ENCODE measurements around the gene CEP112. TPM values are rescaled to one million over a fixed set of nuclear protein-coding genes. Genes with fewer than 3 reads are reported as not detected.

The CEP112 gene
- total and polyA plus RNA-seq, 2 of the 13 experiments (the other 11 are each of a cell fraction or from before 2014, with no cell fraction given) = 1.2 to 3.4 TPM

DNA sequence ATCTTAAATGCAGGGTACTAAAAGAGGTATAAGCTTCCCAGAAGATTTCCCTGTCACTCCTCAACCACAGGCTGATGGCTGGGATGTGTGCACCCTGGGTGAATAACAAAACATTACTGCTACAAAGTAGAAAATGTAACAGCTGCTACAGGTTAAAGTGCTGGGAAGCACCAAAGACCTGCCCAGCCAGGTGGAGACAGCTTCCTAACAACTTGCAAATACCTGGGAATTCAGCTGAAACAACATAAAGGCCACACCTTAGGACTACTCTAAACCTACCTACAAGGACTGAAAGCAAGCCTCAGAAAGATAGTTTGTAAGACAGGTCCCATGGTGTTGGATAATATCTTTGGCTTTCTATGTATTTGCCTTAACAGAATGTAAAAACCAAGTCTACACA lies 118.5 kb downstream of the CEP112 start:
- H4K20me1 ChIP-seq (ENCODE audit: insufficient read depth, low read length) = no peaks in the 10 kb centered on the region
- TF ChIP-seq NKX3-1 (CRISPR knock-in tag; IDR thresholded peaks at IDR 0.05) = no peak
- no peak for TF ChIP-seq ZMAT3 (CRISPR knock-in tag; conservative IDR thresholded peaks at IDR 0.05)
- no peak for TF ChIP-seq ATF7-NPFF (CRISPR knock-in tag; IDR thresholded peaks at IDR 0.05; ENCODE audit: low read depth)
- TF ChIP-seq SALL1 (CRISPR knock-in tag; IDR thresholded peaks at IDR 0.05) = no peak
- TF ChIP-seq ZNF543 (CRISPR knock-in tag; IDR thresholded peaks at IDR 0.05) = no peak
- TF ChIP-seq NFE2L2 (IDR thresholded peaks at IDR 0.05; ENCODE audit: low read length) = no peak
- in situ Hi-C loops (cut with HindIII; ENCODE audit: extremely low pct_ligation_motif_present, low pct_unique_long_range_greater_than_20kb) (no loop called here), intact Hi-C loops (cut with micrococcal nuclease; ENCODE audit: unreplicated experiment) (no loop called here)
- no peaks in the 10 kb centered on the region for H3K27me3 ChIP-seq (ENCODE audit: control insufficient read depth in 1 of 2, insufficient read depth in 2 of 2, low read length in 2 of 2)
- no peak overlapping the region for H2AFZ ChIP-seq (ENCODE audit: low read length)
- DNase-seq (ENCODE audit: low spot score) (no peak), FAIRE-seq (no peak), ATAC-seq (no peak)
- no peak overlapping the region for H3K4me3 ChIP-seq (replicated peaks in 1 of 3; ENCODE audit: insufficient read depth in 1 of 3, low read depth in 2 of 3, low read length in 3 of 3)
- no TSS peak for BruUV-seq (replicated peaks)
- no peaks in the 10 kb centered on the region for H3K9me3 ChIP-seq (ENCODE audit: low read length)
- CTCF ChIA-PET (ENCODE audit: low intra/inter-chr PET ratio, low total read pairs) = no interaction called here
- no peak overlapping the region for H3K9ac ChIP-seq (ENCODE audit: insufficient read depth, low read depth, low read length)
- no peak overlapping the region for H3K4me2 ChIP-seq (ENCODE audit: low read depth, low read length)
- POLR2A ChIA-PET = no interaction called here
- H3K36me3 ChIP-seq (replicated peaks in 1 of 2; ENCODE audit: control insufficient read depth in 1 of 2, insufficient read depth in 2 of 2, low read length in 2 of 2) = no peaks in the 10 kb centered on the region
- H3K79me2 ChIP-seq (ENCODE audit: insufficient read depth, low read length) = no peaks in the 10 kb centered on the region
- H3K27ac ChIP-seq (ENCODE audit: extremely low read length, insufficient read depth, low read length) = no peak overlapping the region
- H3K4me1 ChIP-seq (ENCODE audit: insufficient read depth, low read length) = peaks cover 8% of the 10 kb centered on the region; the same call in 1 of the 2 replicates

DNA sequence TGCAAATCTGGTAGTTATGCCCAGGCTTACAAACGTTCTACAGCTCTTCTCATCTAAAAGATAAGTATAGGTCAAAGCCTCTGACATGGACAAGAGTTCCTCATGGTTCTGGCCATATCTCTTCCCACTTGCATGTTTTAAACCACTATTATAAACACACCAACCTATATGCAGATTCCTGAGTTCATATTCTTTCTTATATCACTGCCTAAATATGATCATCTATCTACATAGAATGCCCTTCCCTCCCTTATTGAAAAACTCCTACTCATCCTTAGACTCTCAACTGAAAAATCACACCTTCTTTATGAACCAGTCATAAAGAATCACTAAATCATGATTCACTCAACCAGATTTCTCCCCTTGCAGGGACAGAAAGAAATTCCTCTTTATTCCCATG lies 128.2 kb downstream of the CEP112 start:
- 18% methylated on average over 1 of the region's 1 CpG for WGBS (ENCODE audit: low lambda C conversion rate)
- no peak overlapping the region for H3K4me2 ChIP-seq (ENCODE audit: low read depth, low read length)
- no peak for FAIRE-seq
- intact Hi-C loops (cut with micrococcal nuclease; ENCODE audit: unreplicated experiment) (no loop called here), in situ Hi-C loops (cut with HindIII; ENCODE audit: extremely low pct_ligation_motif_present, low pct_unique_long_range_greater_than_20kb) (no loop called here)
- no peaks in the 10 kb centered on the region for H3K79me2 ChIP-seq (ENCODE audit: insufficient read depth, low read length)
- no peaks in the 10 kb centered on the region for H4K20me1 ChIP-seq (ENCODE audit: insufficient read depth, low read length)
- no peak overlapping the region for H3K27ac ChIP-seq (ENCODE audit: extremely low read length, insufficient read depth, low read length)
- no peaks in the 10 kb centered on the region for H3K9me3 ChIP-seq (ENCODE audit: low read length)
- H3K9ac ChIP-seq (ENCODE audit: insufficient read depth, low read depth, low read length) = no peak overlapping the region
- CTCF ChIA-PET (ENCODE audit: low intra/inter-chr PET ratio, low total read pairs) = no interaction called here
- POLR2A ChIA-PET = no interaction called here
- BruUV-seq (replicated peaks) = no TSS peak
- no peaks in the 10 kb centered on the region for H3K27me3 ChIP-seq (ENCODE audit: control insufficient read depth in 1 of 2, insufficient read depth in 2 of 2, low read length in 2 of 2)
- H3K4me3 ChIP-seq (replicated peaks in 1 of 3; ENCODE audit: insufficient read depth in 1 of 3, low read depth in 2 of 3, low read length in 3 of 3) = no peak overlapping the region
- no peak for DNase-seq (ENCODE audit: low spot score)
- H2AFZ ChIP-seq (ENCODE audit: low read length) = no peak overlapping the region
- no peak for ATAC-seq
- H3K4me1 ChIP-seq (ENCODE audit: insufficient read depth, low read length) = no peaks in the 10 kb centered on the region
- no peaks in the 10 kb centered on the region for H3K36me3 ChIP-seq (replicated peaks in 1 of 2; ENCODE audit: control insufficient read depth in 1 of 2, insufficient read depth in 2 of 2, low read length in 2 of 2)
- no peak for TF ChIP-seq NR3C1 (CRISPR knock-in tag; IDR thresholded peaks at IDR 0.05)
- no peak for TF ChIP-seq ZC3H13 (CRISPR knock-in tag; IDR thresholded peaks at IDR 0.05)
- no peak for TF ChIP-seq SMAD9 (CRISPR knock-in tag; IDR thresholded peaks at IDR 0.05)
- TF ChIP-seq ZNF10 (CRISPR knock-in tag; IDR thresholded peaks at IDR 0.05; ENCODE audit: borderline replicate concordance, low read depth) = no peak
- TF ChIP-seq, protein P1, sequence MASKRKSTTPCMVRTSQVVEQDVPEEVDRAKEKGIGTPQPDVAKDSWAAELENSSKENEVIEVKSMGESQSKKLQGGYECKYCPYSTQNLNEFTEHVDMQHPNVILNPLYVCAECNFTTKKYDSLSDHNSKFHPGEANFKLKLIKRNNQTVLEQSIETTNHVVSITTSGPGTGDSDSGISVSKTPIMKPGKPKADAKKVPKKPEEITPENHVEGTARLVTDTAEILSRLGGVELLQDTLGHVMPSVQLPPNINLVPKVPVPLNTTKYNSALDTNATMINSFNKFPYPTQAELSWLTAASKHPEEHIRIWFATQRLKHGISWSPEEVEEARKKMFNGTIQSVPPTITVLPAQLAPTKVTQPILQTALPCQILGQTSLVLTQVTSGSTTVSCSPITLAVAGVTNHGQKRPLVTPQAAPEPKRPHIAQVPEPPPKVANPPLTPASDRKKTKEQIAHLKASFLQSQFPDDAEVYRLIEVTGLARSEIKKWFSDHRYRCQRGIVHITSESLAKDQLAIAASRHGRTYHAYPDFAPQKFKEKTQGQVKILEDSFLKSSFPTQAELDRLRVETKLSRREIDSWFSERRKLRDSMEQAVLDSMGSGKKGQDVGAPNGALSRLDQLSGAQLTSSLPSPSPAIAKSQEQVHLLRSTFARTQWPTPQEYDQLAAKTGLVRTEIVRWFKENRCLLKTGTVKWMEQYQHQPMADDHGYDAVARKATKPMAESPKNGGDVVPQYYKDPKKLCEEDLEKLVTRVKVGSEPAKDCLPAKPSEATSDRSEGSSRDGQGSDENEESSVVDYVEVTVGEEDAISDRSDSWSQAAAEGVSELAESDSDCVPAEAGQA (IDR thresholded peaks at IDR 0.05; ENCODE audit: low read depth) = no peak
- TF ChIP-seq, protein P1 (CRISPR knock-in tag; IDR thresholded peaks at IDR 0.05; ENCODE audit: borderline replicate concordance) = no peak
- TF ChIP-seq, protein P2, sequence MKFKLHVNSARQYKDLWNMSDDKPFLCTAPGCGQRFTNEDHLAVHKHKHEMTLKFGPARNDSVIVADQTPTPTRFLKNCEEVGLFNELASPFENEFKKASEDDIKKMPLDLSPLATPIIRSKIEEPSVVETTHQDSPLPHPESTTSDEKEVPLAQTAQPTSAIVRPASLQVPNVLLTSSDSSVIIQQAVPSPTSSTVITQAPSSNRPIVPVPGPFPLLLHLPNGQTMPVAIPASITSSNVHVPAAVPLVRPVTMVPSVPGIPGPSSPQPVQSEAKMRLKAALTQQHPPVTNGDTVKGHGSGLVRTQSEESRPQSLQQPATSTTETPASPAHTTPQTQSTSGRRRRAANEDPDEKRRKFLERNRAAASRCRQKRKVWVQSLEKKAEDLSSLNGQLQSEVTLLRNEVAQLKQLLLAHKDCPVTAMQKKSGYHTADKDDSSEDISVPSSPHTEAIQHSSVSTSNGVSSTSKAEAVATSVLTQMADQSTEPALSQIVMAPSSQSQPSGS (CRISPR knock-in tag; IDR thresholded peaks at IDR 0.05) = no peak
- TF ChIP-seq ZNF761 (CRISPR knock-in tag; conservative IDR thresholded peaks at IDR 0.05) = no peak

Data from HepG2 (cell line).